Cardiac muscle cell (in vitro differentiated cells and primary cell): ENCODE data around the gene PRR5. TPM values are rescaled to one million over a fixed set of nuclear protein-coding genes. Genes with fewer than 3 reads are reported as not detected.

Experiments used
- DNase-seq, 2 donors: peaks; one replicate each; pipeline versions ENCODE4 v3.0.0 to v3.0.0-alpha.2; 2010 to 2017; ENCODE audit warnings: low read depth in 1 of 2, low spot score in 1 of 2
- H3K27ac ChIP-seq: fragments of 200-600 bp; sonication (generic); 2 replicates; pipeline ENCODE4 v1.5.1; 2016
- H3K27me3 ChIP-seq: fragments of 200-600 bp; sonication (generic); 2 replicates; pipeline ENCODE4 v1.6.0; 2016; ENCODE audit warnings: control low read depth
- H3K36me3 ChIP-seq: fragments of 200-600 bp; sonication (generic); 2 replicates; pipeline ENCODE4 v1.5.1; 2016; ENCODE audit warnings: control low read depth
- H3K4me1 ChIP-seq: fragments of 200-600 bp; sonication (generic); 2 replicates; pipeline ENCODE4 v1.8.1; 2017; ENCODE audit warnings: low read depth, mild to moderate bottlenecking, mixed run types
- H3K4me3 ChIP-seq: fragments of 200-600 bp; sonication (generic); 2 replicates; pipeline ENCODE4 v1.5.1; 2016; ENCODE audit warnings: mild to moderate bottlenecking
- H3K9me3 ChIP-seq: fragments of 200-600 bp; sonication (generic); 2 replicates; pipeline ENCODE4 v1.5.1; 2017; ENCODE audit warnings: low read depth, mild to moderate bottlenecking, control low read depth
- polyA plus RNA-seq: library from polyadenylated mRNA; unstranded; fragments of >200 nt; fragmentation: Nextera tagmentation; extraction: Ambion mirVana; gene quantifications from 2 replicates; pipeline ENCODE4 v1.2.1, GENCODE V29; 2016
- total RNA-seq: library from RNA; depleted of rRNA; stranded (reverse); fragments of >200 nt; gene quantifications from 2 replicates; pipeline ENCODE4 v1.2.3, GENCODE V29; 2016
- TF ChIP-seq, protein P1 (sequence below): IDR thresholded peaks from 2 replicates; pipeline ENCODE4 v1.5.1; 2012; ENCODE audit warnings: low read depth, mild to moderate bottlenecking, low read length

Gene PRR5
- total and polyA plus RNA-seq, 2 experiments from 2014 or later = 36.5 to 41.7 TPM

DNA sequence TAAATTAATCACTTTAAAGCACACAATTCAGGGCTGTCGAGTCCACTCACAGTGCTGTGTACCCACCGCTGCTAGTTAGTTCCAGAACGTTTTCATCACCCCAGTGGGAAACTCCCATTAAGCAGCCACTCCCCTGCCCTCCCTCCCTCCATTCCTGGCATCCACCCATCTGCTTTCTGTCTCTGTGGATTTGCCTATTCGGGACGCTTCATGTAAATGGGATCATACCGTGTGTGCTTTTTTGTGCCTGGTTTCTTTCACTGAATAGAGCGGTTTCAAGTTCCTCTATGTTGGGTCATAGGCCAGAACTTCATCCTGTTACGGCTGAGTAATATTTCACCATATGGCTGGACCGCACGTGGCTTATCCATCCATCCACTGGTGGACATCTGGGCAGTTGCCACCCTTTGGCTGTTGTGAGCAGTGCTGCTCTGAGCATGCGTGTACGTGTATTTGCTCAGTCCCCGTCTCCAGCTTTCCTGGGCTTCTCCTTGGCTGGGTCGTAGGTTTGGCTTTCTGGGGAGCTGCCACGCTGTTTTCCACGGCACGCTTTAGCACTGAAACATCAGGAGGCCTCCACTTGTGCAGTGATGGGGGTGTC is 80.5 kb downstream of the PRR5 start:
- Histone ChIP-seq H3K4me3 (no peak overlapping the region), H3K36me3 (no peaks in the 10 kb centered on the region), H3K27me3 (no peaks in the 10 kb centered on the region), H3K27ac (no peak overlapping the region), H3K9me3 (no peaks in the 10 kb centered on the region), H3K4me1 (no peaks in the 10 kb centered on the region)
- TF ChIP-seq, protein P1, sequence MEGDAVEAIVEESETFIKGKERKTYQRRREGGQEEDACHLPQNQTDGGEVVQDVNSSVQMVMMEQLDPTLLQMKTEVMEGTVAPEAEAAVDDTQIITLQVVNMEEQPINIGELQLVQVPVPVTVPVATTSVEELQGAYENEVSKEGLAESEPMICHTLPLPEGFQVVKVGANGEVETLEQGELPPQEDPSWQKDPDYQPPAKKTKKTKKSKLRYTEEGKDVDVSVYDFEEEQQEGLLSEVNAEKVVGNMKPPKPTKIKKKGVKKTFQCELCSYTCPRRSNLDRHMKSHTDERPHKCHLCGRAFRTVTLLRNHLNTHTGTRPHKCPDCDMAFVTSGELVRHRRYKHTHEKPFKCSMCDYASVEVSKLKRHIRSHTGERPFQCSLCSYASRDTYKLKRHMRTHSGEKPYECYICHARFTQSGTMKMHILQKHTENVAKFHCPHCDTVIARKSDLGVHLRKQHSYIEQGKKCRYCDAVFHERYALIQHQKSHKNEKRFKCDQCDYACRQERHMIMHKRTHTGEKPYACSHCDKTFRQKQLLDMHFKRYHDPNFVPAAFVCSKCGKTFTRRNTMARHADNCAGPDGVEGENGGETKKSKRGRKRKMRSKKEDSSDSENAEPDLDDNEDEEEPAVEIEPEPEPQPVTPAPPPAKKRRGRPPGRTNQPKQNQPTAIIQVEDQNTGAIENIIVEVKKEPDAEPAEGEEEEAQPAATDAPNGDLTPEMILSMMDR = no peak
- DNase-seq = peak in 1 of 2 donors; percentile 37

DNA sequence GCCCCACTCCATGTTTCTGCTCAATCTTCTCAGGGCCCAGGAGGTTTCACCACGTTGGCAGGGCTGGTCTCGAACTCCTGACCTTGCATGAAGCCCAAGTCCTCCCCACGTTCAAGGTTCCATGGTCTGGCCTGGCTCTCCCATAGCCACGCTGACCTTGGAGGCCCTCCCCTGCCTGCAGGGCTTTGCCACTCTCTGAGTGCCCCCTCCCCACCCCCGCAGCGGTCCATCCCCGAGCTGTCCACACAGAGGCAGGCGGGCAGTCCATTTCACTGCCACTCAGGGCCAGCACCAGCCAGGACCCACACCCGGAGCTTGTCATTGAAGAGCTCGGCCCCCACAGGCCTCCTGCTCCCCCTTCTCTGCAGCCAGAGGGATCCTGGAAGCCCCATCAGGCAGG is 81.1 kb downstream of the PRR5 start:
- Histone ChIP-seq H3K36me3 (no peaks in the 10 kb centered on the region), H3K27me3 (no peaks in the 10 kb centered on the region), H3K4me1 (no peaks in the 10 kb centered on the region), H3K27ac (no peak overlapping the region), H3K9me3 (no peaks in the 10 kb centered on the region), H3K4me3 (no peak overlapping the region)
- TF ChIP-seq, protein P1 = no peak
- DNase-seq = no peak

DNA sequence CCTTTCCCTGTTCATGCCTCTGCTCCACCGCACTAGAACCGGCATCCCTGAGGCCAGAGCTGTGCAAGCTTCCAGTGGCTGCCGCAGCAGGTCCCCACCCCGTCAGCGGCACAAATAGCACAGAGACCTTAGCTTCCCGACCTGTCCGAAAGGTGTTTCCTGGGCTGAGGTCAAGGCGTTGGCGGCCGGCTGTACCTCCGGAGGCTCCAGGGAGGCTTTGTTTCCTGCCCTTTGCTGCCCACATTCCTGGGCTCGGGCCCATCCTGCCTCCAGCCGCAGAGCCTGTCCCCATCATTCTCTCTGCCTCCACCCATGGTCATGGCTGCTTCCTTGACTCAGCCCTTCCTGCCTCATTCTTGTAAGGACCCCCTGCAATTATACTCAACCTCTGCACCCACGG is 81.6 kb downstream of the PRR5 start:
- Histone ChIP-seq H3K4me1 (no peaks in the 10 kb centered on the region), H3K27me3 (no peaks in the 10 kb centered on the region), H3K4me3 (no peak overlapping the region), H3K27ac (no peak overlapping the region), H3K36me3 (no peaks in the 10 kb centered on the region), H3K9me3 (no peaks in the 10 kb centered on the region)
- TF ChIP-seq, protein P1 = no peak
- DNase-seq = no peak

DNA sequence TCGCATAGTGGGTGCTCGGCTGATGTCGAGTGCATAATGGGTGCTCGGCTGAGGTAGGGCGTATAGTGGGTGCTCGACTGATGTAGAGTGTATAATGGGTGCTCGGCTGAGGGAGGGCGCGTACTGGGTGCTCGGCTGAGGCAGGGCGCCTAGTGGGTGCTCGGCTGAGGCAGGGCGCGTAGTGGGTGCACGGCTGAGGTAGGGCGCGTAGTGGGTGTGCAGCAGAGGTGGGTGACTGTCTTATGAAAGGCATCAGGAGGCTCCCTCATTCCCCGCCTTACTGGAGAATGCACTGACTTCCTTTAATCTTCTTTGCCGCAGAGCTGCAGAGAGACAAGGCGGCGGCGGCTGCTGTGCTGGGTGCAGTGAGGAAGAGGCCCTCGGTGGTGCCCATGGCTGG is 84.1 kb downstream of the PRR5 start:
- Histone ChIP-seq H3K27me3 (no peaks in the 10 kb centered on the region), H3K4me3 (no peak overlapping the region), H3K36me3 (no peaks in the 10 kb centered on the region), H3K4me1 (no peaks in the 10 kb centered on the region), H3K9me3 (no peaks in the 10 kb centered on the region), H3K27ac (no peak overlapping the region)
- TF ChIP-seq, protein P1 = no peak
- DNase-seq = no peak

DNA sequence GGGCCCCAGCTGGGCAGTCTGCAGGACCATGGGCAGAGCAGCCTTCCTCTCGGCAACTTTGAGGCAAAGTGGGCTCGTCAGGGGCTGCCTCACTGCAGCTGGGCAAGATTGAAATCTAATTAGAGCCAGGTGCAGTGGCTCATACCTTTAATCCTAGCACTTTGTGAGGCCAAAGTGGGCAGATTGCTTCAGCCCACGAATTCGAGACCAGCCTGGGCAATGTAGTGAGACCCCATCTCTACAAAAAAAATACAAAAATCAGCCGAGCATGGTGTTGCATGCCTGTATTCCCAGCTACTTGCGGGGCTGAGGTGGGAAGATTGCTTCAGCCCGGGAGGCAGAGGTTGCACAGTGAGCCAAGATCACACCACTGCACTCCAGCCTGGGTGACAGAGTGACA is 84.6 kb downstream of the PRR5 start:
- Histone ChIP-seq H3K27ac (no peak overlapping the region), H3K9me3 (no peaks in the 10 kb centered on the region), H3K27me3 (no peaks in the 10 kb centered on the region), H3K4me1 (no peaks in the 10 kb centered on the region), H3K4me3 (no peak overlapping the region), H3K36me3 (no peaks in the 10 kb centered on the region)
- TF ChIP-seq, protein P1 = no peak
- DNase-seq = no peak

Other genes starting within 250 kb of the PRR5 start
- gene RTL6, start 204.0 kb upstream of the PRR5 start, total RNA-seq = 50.7 and 55.5 TPM in 2 replicates
- 30.0 and 37.4 TPM in 2 replicates for gene RTL6, start 204.0 kb upstream of the PRR5 start, polyA plus RNA-seq
- gene ARHGAP8, start 50.4 kb downstream of the PRR5 start, total RNA-seq = 1.3 and 2.4 TPM in 2 replicates
- gene ARHGAP8, start 50.4 kb downstream of the PRR5 start, polyA plus RNA-seq = 1.2 and 12.7 TPM in 2 replicates